HepG2 (cell line): ENCODE data around the gene MIA2. TPM values are rescaled to one million over a fixed set of nuclear protein-coding genes. Genes with fewer than 3 reads are reported as not detected.

Experiments
- ATF4 ChIP-seq, 2 experiments: fragments of 450-650 bp in 1 of 2; sonication (generic) in 1 of 2; formaldehyde crosslinking; IDR thresholded peaks; 2 replicates each; pipeline versions ENCODE4 v1.5.0 to v1.8.0; 2020 to 2022; ENCODE audit warnings: mild to moderate bottlenecking in 1 of 2, missing genetic modification reagents in 1 of 2
- ATF7-NPFF ChIP-seq: sonication (generic); formaldehyde crosslinking; IDR thresholded peaks from 2 replicates; pipeline ENCODE4 v1.8.1; 2023; ENCODE audit warnings: mild to moderate bottlenecking, low read depth, missing genetic modification reagents, moderate library complexity
- ATRX ChIP-seq: sonication (generic); formaldehyde crosslinking; IDR thresholded peaks from 2 replicates; pipeline ENCODE4 v1.4.0; 2020; ENCODE audit warnings: missing genetic modification reagents, borderline replicate concordance
- CREB1 ChIP-seq, 2 experiments: fragments of 450-650 bp in 1 of 2; IDR thresholded peaks; 2 replicates each; pipeline ENCODE4 v1.6.1; 2016 to 2017; ENCODE audit warnings: control low read depth in 1 of 2, mild to moderate bottlenecking in 1 of 2, missing compliant biosample characterization in 1 of 2, missing genetic modification characterization in 1 of 2
- DMTF1 ChIP-seq: sonication (generic); formaldehyde crosslinking; IDR thresholded peaks from 2 replicates; pipeline ENCODE4 v1.4.0; 2020; ENCODE audit warnings: mild to moderate bottlenecking, missing genetic modification reagents
- GLMP ChIP-seq: sonication (generic); formaldehyde crosslinking; IDR thresholded peaks from 2 replicates; pipeline ENCODE4 v1.9.0; 2021; ENCODE audit warnings: missing genetic modification reagents, mild to moderate bottlenecking, borderline replicate concordance
- GTF3A ChIP-seq: sonication (generic); formaldehyde crosslinking; conservative IDR thresholded peaks from 2 replicates; pipeline ENCODE4 v1.4.0; 2020; ENCODE audit warnings: mild to moderate bottlenecking, missing genetic modification reagents
- KDM5A ChIP-seq: fragments of 200-600 bp; sonication (generic); IDR thresholded peaks from 2 replicates; pipeline ENCODE4 v1.7.0; 2018; ENCODE audit warnings: antibody characterized with exemption, mild to moderate bottlenecking, low read length, borderline replicate concordance
- MAZ ChIP-seq, 2 experiments: sonication (generic) in 1 of 2; formaldehyde crosslinking in 1 of 2; IDR thresholded peaks; 2 replicates each; pipeline versions ENCODE4 v1.5.0 to v1.6.1; 2012 to 2020; ENCODE audit warnings: low read depth in 2 of 2, mild to moderate bottlenecking in 2 of 2, borderline replicate concordance in 1 of 2, improper control_type of control experiment in 1 of 2, low read length in 1 of 2, missing genetic modification reagents in 1 of 2, moderate library complexity in 1 of 2
- NFE2L1 ChIP-seq: sonication (generic); formaldehyde crosslinking; IDR thresholded peaks from 2 replicates; pipeline ENCODE4 v1.4.0; 2020; ENCODE audit warnings: missing genetic modification reagents, mild to moderate bottlenecking, borderline replicate concordance
- NR3C1 ChIP-seq: sonication (generic); formaldehyde crosslinking; IDR thresholded peaks from 2 replicates; pipeline ENCODE4 v1.4.0; 2020; ENCODE audit warnings: missing genetic modification reagents
- THRA ChIP-seq: sonication (generic); formaldehyde crosslinking; IDR thresholded peaks from 2 replicates; pipeline ENCODE4 v1.4.0; 2020; ENCODE audit warnings: missing genetic modification reagents, borderline replicate concordance
- TSC22D2 ChIP-seq: sonication (generic); formaldehyde crosslinking; IDR thresholded peaks from 2 replicates; pipeline ENCODE4 v1.5.1; 2020; ENCODE audit warnings: missing genetic modification reagents, mild to moderate bottlenecking, borderline replicate concordance
- ZBTB3 ChIP-seq: sonication (generic); formaldehyde crosslinking; IDR thresholded peaks from 2 replicates; pipeline ENCODE4 v1.4.0; 2020; ENCODE audit warnings: low read depth, mild to moderate bottlenecking, moderate library complexity, missing genetic modification reagents, borderline replicate concordance
- ZNF281 ChIP-seq: sonication (generic); formaldehyde crosslinking; IDR thresholded peaks from 2 replicates; pipeline ENCODE4 v1.4.0; 2020; ENCODE audit warnings: missing genetic modification reagents, borderline replicate concordance
- ZNF44 ChIP-seq: sonication (generic); formaldehyde crosslinking; IDR thresholded peaks from 2 replicates; pipeline ENCODE4 v1.5.1; 2020; ENCODE audit warnings: mild to moderate bottlenecking, missing genetic modification reagents
- ZNF670 ChIP-seq: sonication (generic); formaldehyde crosslinking; IDR thresholded peaks from 2 replicates; pipeline ENCODE4 v1.8.0; 2022; ENCODE audit warnings: mild to moderate bottlenecking, missing genetic modification reagents, borderline replicate concordance
- ZNF749 ChIP-seq: sonication (generic); formaldehyde crosslinking; IDR thresholded peaks from 2 replicates; pipeline ENCODE4 v1.8.0; 2022; ENCODE audit warnings: mild to moderate bottlenecking, missing genetic modification reagents, moderate library complexity, borderline replicate concordance
- polyA plus RNA-seq, 8 experiments: library from polyadenylated mRNA; depleted of rRNA in 3 of 8; stranded (reverse) in 7 of 8; unstranded in 1 of 8; fragments of >200 nt; fragmentation: Illumina TruSeq in 4 of 8; extraction: Trizol in 4 of 8; gene quantifications; 2 replicates each; pipeline versions ENCODE4 v1.2.1 to v1.2.3, GENCODE V29; 2011 to 2016; ENCODE audit warnings: low read depth in 4 of 8, missing spikeins in 1 of 8, mixed read lengths in 1 of 8; ENCODE audit not compliant: insufficient read depth in 1 of 8
- total RNA-seq, 5 experiments: library from RNA; depleted of rRNA; stranded (reverse); fragments of >200 nt; fragmentation: Illumina TruSeq; extraction: Trizol; gene quantifications; 2 replicates each; pipeline ENCODE4 v1.2.3, GENCODE V29; 2016; ENCODE audit warnings: low read depth in 1 of 5

MIA2 gene
- total and polyA plus RNA-seq, 2 of the 13 experiments (the other 11 are each of a cell fraction or from before 2014, with no cell fraction given): 134 to 158 TPM

GRCh38 chr14:39432179-39432618 is 198.5 kb downstream of the MIA2 start, which contains the start of gene FBXO33 (continued):
- TF ChIP-seq ZBTB3: no peak
- TF ChIP-seq THRA: peak; percentile 78
- TF ChIP-seq GTF3A: no peak
- TF ChIP-seq ZNF281 (CRISPR knock-in tag): peak; percentile 66
- no peak for TF ChIP-seq NR3C1
- peak; percentile 94 for TF ChIP-seq CREB1 (IDR thresholded peaks at IDR 0.05)
- no peak for TF ChIP-seq CREB1 (CRISPR knock-in tag; IDR thresholded peaks at IDR 0.05)
- TF ChIP-seq ATRX: 0 out of 2 replicates have a peak, but pooled peaks have one; percentile 55
- no peak for TF ChIP-seq NFE2L1
- peak; percentile 66; the same call in 1 of the 2 replicates for TF ChIP-seq MAZ (IDR thresholded peaks at IDR 0.05; ENCODE audit: borderline replicate concordance, low read depth, low read length)
- peak; percentile 76; the same call in 1 of the 2 replicates for TF ChIP-seq MAZ (CRISPR knock-in tag; IDR thresholded peaks at IDR 0.05; ENCODE audit: low read depth)
- TF ChIP-seq ZNF749 (CRISPR knock-in tag): peak; percentile 80; the same call in 1 of the 2 replicates
- TF ChIP-seq ZNF44: peak; percentile 32; the same call in 1 of the 2 replicates
- peak; percentile 68; the same call in 1 of the 2 replicates for TF ChIP-seq KDM5A
- no peak for TF ChIP-seq DMTF1 (CRISPR knock-in tag)
- no peak for TF ChIP-seq ATF7-NPFF (CRISPR knock-in tag)
- TF ChIP-seq GLMP (CRISPR knock-in tag): no peak
- TF ChIP-seq ATF4 (CRISPR knock-in tag; IDR thresholded peaks at IDR 0.05): peak in 1 of 2 experiments; percentile 45; a peak in 1 of 4 replicates
- TF ChIP-seq TSC22D2 (CRISPR knock-in tag): peak; percentile 15; the same call in 1 of the 2 replicates
- no peak; the same call in 1 of the 2 replicates for TF ChIP-seq ZNF670 (CRISPR knock-in tag)
